Gastroesophageal sphincter (tissue), 3 donors: ENCODE results near the gene PDZD7.

Experiments used
- CTCF ChIP-seq, 4 experiments: fragments of 200-600 bp in 2 of 4; fragments of 450-650 bp in 2 of 4; sonication (generic) in 1 of 4; IDR thresholded peaks; one replicate each; pipeline ENCODE4 v1.5.1; 2017 to 2019; ENCODE audit warnings: antibody characterized with exemption in 4 of 4, mild to moderate bottlenecking in 2 of 4, moderate library complexity in 2 of 4
- POLR2AphosphoS5 ChIP-seq: sonication (generic); formaldehyde crosslinking; IDR thresholded peaks from one replicate; pipeline ENCODE4 v1.6.1; 2017; ENCODE audit warnings: antibody characterized with exemption

GRCh38 chr10:101055411-101055810 is 24.5 kb upstream of the PDZD7 start:
- TF ChIP-seq POLR2AphosphoS5 (no peak), CTCF (IDR thresholded peaks at IDR 0.05) (no peak)
